T-helper 17 cell (primary cell): ENCODE data around the gene TIMM23. TPM values are rescaled to one million over a fixed set of nuclear protein-coding genes. Genes with fewer than 3 reads are reported as not detected.

Source experiments
- ATAC-seq: fragments of 150-1000 bp; cut with Tn5 transposase; 2 replicates; pipeline ENCODE4 v1.10.0; 2021; ENCODE audit warnings: mild to moderate bottlenecking, moderate library complexity
- DNase-seq, 3 donors: peaks; one replicate each; pipeline versions ENCODE4 v3.0.0 to v3.0.0-alpha.2; 2020 to 2021
- H3K9me3 ChIP-seq: one replicate; pipeline ENCODE4 v1.7.0; 2013; ENCODE audit warnings: low read length, mild to moderate bottlenecking; ENCODE audit not compliant: control insufficient read depth, poor library complexity, severe bottlenecking
- H3K27ac Mint-ChIP-seq: one replicate; pipeline ENCODE4 v1.8.0; 2022; ENCODE audit warnings: mild to moderate bottlenecking, moderate library complexity, mixed read lengths
- H3K27me3 Mint-ChIP-seq: one replicate; pipeline ENCODE4 v1.8.0; 2022; ENCODE audit warnings: mixed read lengths
- H3K36me3 Mint-ChIP-seq: one replicate; pipeline ENCODE4 v1.8.0; 2022; ENCODE audit warnings: low read depth, mixed read lengths
- H3K4me1 Mint-ChIP-seq: one replicate; pipeline ENCODE4 v1.8.0; 2022; ENCODE audit warnings: mild to moderate bottlenecking, mixed read lengths
- H3K4me3 Mint-ChIP-seq: one replicate; pipeline ENCODE4 v1.8.0; 2022; ENCODE audit warnings: mild to moderate bottlenecking, moderate library complexity, mixed read lengths
- total RNA-seq, 4 donors: library from RNA in 2 of 4; stranded (reverse) in 2 of 4; gene quantifications; one replicate each; pipeline ENCODE4 v1.2.3 and lab custom pipeline; 2022 to 2026

Gene TIMM23
- total RNA-seq, 2 donors from 2014 or later: 23.8 to 33.0 TPM

DNA sequence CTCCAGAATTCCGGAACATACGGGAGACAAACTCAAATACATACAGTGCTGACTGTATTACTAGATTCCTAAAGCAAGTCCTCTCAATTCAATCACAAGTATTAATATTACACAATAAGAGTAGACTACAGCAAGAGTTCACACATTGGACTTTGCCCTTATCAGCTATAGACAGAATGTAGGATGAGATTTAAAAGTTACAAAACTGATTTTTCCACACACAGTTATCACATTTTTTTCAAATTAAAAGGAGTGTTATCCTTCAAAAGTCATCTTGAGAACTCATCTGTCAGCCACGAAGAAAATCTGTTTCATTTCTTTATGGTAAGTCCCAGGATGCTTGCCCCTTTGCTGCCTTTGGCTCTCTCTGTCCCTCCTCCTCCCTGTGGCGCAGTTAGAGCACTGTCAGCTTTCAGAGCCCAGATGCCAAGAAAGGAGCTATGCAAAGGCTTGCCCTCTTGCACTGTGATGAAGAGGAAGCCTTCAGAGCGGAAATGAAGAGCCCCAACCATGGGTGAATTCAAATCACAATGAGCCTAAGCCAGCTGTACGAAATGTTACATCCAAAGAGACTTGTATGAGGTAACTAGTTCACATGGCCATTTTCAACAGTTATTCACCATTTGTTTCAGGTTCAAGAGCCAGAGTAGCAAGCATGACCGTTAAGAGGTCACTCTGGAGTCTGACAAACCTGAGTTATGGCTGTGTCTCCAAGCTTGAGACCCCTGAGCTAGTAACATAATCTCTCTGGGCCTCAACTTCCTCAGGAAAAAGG is 47.5 kb downstream of the TIMM23 start:
- Mint-ChIP-seq H3K4me3 (peak overlapping the region; percentile 43), H3K36me3 (no peaks in the 10 kb centered on the region), H3K27ac (peak overlapping the region; percentile 78), H3K27me3 (no peaks in the 10 kb centered on the region), H3K4me1 (peaks cover 36% of the 10 kb centered on the region)
- H3K9me3 ChIP-seq: no peaks in the 10 kb centered on the region
- no peak for ATAC-seq
- DNase-seq: no peak

DNA sequence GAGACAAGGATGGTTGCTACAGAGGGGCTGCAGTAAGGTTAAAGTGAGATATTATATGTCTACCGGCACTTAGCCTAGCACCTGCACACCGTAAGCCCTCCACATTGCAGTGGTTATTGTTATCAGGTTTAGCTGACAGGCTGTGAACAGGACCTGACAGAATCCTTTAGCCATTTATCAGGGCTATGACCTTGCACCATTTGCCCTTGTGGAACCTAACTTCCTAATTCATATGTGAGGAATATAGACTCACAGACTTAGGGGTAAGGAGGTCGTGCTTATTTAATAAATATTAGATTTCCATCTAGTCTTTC is 48.0 kb downstream of the TIMM23 start:
- no peaks in the 10 kb centered on the region for H3K36me3 Mint-ChIP-seq
- DNase-seq (no peak), ATAC-seq (no peak)
- H3K27me3 Mint-ChIP-seq: no peaks in the 10 kb centered on the region
- no peak overlapping the region for H3K4me3 Mint-ChIP-seq
- H3K4me1 Mint-ChIP-seq: peaks cover 38% of the 10 kb centered on the region
- peak overlapping the region; percentile 78 for H3K27ac Mint-ChIP-seq
- H3K9me3 ChIP-seq: no peaks in the 10 kb centered on the region

DNA sequence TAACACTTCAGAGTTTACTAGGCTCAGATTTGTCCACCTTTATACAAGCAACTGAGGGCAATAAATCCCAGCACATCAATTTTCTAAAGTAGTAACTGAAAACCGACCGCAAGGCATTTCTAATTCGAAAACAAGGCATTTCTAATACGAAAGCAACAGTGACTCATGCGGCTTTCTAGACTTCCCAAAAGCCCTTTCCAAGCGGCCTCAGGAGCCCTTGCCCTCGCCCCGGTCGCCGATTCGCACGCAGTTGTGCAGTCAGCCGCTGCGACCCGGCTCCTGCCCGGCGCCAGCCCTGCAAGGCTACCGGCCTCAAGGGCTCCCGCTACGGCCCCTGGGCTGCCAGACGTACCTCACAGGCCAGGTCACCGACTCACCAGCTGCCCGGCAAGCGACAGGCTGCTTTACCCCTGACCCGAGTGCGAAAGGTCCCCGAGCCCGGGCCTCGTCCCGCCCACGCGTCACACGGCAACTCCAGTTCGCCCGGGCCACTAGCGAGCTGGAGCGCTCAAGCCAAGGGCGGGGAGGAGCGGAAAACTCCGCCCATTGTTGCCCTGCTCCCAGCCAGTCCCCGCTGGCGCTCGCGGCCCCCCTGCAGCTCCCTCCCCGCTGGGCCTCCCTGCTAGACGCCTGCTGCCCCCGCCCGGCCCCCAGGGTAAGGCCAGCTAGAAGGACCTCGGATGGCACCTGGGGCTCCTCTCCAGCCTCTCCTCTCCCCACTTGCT is 50.9 kb downstream of the TIMM23 start:
- H3K4me1 Mint-ChIP-seq: peaks cover 45% of the 10 kb centered on the region
- no peaks in the 10 kb centered on the region for H3K9me3 ChIP-seq
- peak; percentile 64 to 79 (median 77) for DNase-seq
- peak; percentile 98 for ATAC-seq
- H3K4me3 Mint-ChIP-seq: peak overlapping the region; percentile 91
- H3K27me3 Mint-ChIP-seq: no peaks in the 10 kb centered on the region
- no peaks in the 10 kb centered on the region for H3K36me3 Mint-ChIP-seq
- peak overlapping the region; percentile 60 for H3K27ac Mint-ChIP-seq

DNA sequence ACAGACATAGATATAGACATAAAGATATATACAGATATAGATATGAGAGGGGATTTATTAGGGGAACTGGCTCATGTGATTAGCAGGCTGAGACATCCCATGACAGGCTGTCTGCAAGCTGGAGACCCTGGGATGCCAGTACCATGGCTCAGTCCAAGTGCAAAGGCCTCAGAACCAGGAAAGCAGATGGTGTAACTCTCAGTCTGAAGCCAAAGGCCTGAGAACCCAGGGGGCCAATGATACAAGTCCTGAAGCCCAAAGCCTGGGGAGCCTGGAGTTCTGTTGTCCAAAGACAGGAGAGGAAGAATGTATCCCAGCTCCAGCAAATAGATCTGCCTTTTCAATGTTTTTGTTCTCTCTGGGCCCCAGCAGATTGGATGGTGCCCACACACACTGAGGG is 52.7 kb downstream of the TIMM23 start:
- DNase-seq (no peak), ATAC-seq (no peak)
- H3K9me3 ChIP-seq: no peaks in the 10 kb centered on the region
- no peaks in the 10 kb centered on the region for H3K27me3 Mint-ChIP-seq
- no peak overlapping the region for H3K4me3 Mint-ChIP-seq
- peaks cover 51% of the 10 kb centered on the region for H3K4me1 Mint-ChIP-seq
- H3K27ac Mint-ChIP-seq: peak overlapping the region; percentile 60
- H3K36me3 Mint-ChIP-seq: no peaks in the 10 kb centered on the region

DNA sequence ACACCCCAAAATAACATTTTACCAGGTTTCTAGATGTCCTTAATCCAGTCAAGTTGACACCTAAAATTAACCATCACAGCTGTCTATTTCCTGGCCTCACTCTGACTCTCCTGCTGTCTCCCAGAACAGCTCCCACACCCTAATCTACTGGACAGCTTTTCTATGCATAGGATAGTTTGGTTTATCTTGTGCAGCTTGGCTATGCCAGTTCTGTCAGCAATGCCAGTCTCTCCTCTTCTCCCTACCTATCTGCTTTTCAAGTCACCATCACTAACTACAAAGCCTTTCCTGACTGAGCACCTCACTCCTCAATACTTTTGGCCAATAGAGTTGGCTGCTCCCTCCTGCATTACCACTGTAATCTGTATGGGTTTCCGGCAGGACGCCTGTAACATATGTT is 53.1 kb downstream of the TIMM23 start:
- no peaks in the 10 kb centered on the region for H3K36me3 Mint-ChIP-seq
- DNase-seq (no peak), ATAC-seq (no peak)
- H3K27ac Mint-ChIP-seq: peak overlapping the region; percentile 60
- peaks cover 50% of the 10 kb centered on the region for H3K4me1 Mint-ChIP-seq
- H3K9me3 ChIP-seq: no peaks in the 10 kb centered on the region
- H3K27me3 Mint-ChIP-seq: no peaks in the 10 kb centered on the region
- H3K4me3 Mint-ChIP-seq: peak overlapping the region; percentile 56

DNA sequence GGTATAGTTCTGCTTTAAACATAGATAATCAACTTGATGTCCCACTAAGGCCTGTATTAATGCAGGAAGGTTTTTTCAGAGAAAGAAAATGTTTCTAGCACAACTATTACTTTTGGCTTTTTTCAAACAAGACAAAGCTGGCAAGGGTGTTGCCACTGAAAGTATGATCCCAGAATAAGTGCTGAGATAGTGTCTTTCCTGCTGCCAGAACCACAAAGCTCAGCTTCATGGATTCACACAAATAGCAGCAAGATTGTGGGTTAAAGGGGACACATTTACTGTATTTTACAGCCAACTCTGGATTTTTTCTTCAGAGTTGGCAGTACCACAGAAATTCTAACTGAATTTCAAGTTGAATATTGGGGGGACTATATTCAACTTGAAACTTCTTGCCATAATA is 53.8 kb downstream of the TIMM23 start:
- Mint-ChIP-seq H3K27me3 (no peaks in the 10 kb centered on the region), H3K27ac (peak overlapping the region; percentile 60), H3K36me3 (no peaks in the 10 kb centered on the region), H3K4me3 (no peak overlapping the region), H3K4me1 (peaks cover 53% of the 10 kb centered on the region)
- no peak for ATAC-seq
- no peaks in the 10 kb centered on the region for H3K9me3 ChIP-seq
- no peak for DNase-seq

DNA sequence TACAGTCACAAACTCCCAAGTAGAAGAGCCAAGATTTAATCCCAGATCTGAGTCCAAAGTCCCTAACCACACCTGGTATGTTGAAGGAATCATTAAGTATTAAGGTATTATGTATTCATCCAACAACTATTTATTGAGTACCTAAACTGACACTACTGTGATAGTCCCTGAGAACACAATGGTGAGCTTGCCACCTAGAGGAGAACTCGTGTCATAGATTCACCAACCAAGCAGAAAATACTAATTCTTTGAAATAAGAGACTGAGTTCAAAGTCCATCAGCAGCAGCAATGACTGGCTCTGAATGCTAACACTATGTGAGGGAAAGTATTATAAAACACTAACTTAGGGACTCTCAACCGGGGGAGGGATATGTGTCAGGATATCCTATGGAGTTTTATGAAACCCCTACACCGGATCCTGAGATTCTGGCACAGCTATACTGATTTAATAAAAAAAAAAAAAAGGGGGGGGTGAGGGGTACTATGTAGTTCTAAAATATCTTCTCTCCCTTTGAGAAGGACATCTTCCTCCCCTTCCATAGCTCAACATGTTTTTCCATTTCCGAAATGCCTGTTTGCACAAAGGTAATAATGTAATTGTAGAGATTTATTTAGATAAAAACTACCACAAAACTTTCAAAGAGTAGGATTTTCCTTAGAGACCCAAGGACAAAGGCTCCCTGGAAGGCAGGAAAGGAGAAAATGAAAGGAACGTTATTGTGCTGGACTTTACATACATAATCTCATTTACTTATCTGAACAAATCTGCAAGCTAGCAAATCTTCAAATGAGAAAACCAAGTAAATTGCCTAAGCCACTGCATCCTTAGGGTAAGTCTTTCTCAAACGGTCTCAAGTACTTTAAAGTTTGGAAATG is 56.5 kb downstream of the TIMM23 start:
- H3K36me3 Mint-ChIP-seq: no peaks in the 10 kb centered on the region
- ATAC-seq (peak; percentile 44), DNase-seq (no peak)
- peak overlapping the region; percentile 98 for H3K4me3 Mint-ChIP-seq
- peak overlapping the region; percentile 93 for H3K27ac Mint-ChIP-seq
- no peaks in the 10 kb centered on the region for H3K9me3 ChIP-seq
- H3K4me1 Mint-ChIP-seq: peaks cover 48% of the 10 kb centered on the region
- no peaks in the 10 kb centered on the region for H3K27me3 Mint-ChIP-seq

DNA sequence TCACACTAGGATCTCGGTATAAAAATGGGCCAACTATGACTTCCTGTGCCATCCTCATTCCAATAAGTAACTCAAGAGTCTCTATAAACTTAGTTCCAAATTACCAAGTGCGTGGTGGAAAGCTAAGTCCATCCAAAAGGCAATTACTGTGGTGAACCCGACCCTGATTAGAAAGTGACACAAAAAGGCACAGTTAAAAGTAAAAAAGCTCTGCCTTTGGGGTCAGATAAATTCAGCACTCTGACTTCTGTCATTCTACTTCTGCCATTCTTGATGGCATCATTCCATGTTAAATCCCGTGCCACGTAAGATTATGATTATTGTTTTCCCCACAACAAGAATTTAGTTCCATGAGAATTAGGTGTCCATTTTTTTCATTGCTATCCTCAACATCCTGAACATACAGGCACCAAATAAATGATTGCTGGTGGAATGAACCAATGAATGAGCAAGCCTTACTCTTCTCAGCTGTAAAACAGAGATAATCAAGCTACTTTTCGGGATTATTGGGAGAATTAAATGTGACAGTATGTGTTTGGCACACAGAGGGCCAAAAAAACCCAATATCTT is 57.3 kb downstream of the TIMM23 start:
- DNase-seq (no peak), ATAC-seq (no peak)
- Mint-ChIP-seq H3K27ac (peak overlapping the region; percentile 93), H3K27me3 (no peaks in the 10 kb centered on the region), H3K4me3 (peak overlapping the region; percentile 98), H3K4me1 (peaks cover 42% of the 10 kb centered on the region), H3K36me3 (no peaks in the 10 kb centered on the region)
- no peaks in the 10 kb centered on the region for H3K9me3 ChIP-seq

DNA sequence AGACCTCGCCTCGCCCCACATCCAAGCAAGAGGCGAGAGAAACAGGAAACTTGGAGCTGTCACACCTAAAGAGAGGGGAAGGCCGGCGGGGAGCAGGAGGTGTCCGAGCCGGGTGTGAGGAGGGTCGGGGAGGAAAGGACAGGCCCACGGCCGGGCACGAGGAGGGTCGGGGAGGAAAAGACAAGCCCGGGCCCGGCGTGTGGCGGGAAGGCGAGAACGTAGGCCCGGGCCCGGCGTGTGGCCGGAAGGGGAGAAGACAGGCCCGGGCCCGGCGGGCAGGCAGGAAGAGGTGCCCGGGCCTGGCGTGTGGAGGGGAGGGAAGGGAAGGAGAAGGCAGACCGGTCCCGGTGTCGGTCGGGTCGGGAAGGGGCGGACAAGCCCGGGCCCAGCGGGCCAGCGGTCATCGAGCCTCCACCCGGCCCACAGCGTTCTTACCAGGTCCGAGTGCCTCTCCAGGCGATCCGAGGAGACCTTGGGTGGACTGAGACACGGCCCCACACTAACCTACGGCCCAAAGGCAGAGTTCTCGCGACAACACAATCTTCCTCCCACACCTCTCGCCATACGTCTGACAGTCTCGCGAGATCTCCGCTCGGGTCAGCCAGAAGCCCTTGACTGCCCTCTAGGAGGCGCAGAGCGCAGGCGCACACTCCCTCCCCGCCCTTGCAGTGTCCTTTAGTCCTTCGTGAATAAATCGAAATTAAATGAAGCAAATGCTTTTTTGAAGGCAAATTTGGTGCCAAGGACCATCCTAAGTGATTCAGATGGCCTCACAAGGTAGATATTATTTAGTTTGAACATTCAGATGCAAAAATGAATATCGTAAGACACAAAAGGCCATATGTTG is 58.0 kb downstream of the TIMM23 start, which contains the start of gene NCOA4:
Gene NCOA4 (minus strand): TSS at position 533 of the 847 bp plus-strand sequence. CDS start 13,943 bp downstream, outside the sequence.
- H3K4me3 Mint-ChIP-seq: peak within 1 kb of the TSS; percentile 98

DNA sequence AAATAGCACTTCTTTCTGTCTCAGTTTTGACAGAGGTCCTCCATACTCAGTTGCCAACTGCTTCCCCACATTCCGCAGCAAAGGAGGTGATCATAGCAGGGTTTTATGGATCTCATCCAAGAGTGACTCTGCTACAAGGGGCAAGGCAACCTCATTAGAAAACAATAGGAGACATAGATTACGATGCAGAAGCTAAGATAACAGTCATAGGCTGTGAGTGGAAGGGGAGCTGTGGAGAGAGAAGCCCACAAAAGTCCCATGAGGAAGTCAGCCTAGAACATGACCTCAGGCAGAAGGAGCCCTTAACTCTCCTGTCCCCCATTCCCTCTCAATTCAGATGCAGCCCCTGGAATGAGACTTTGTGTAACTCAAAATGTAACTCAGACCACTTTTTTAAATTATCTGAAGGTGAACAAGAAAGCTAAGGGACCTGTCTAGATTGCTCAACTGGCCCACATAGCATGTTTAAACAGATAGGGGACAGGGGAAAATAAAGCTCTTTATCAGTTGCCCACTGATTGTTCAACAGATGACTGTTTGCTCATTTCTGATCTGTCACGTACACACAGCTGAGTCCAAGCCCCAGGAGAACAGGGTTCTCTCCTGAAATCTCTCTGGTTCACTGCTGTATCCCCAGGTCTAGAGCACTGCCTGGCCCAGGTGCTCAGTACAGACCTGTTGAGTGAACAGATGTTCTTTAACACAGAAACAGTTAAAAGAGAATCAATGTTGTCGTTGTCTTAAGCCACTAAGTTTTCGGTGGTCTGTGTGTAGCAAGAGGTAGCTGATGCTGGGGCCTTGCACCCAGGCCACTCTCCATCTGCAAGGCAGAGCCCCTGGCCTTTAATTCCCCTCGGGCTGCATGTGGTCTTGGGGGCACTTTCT is 59.6 kb downstream of the TIMM23 start:
- Mint-ChIP-seq H3K27ac (peak overlapping the region; percentile 66), H3K4me1 (peaks cover 31% of the 10 kb centered on the region), H3K36me3 (no peaks in the 10 kb centered on the region), H3K4me3 (no peak overlapping the region), H3K27me3 (peaks cover 11% of the 10 kb centered on the region)
- no peak for DNase-seq
- ATAC-seq: no peak
- H3K9me3 ChIP-seq: no peaks in the 10 kb centered on the region

More for the DNA sequence above, 58.0 kb downstream of the TIMM23 start, which contains the start of gene NCOA4:
- Mint-ChIP-seq H3K4me1 (peaks cover 38% of the 10 kb centered on the region), H3K27me3 (peaks cover 3% of the 10 kb centered on the region), H3K27ac (peak within 1 kb of the TSS; percentile 93), H3K36me3 (no peaks in the 10 kb centered on the region)
- DNase-seq (peak; percentile 90 to 92 (median 91)), ATAC-seq (peak; percentile 97)
- no peaks in the 10 kb centered on the region for H3K9me3 ChIP-seq

DNA sequence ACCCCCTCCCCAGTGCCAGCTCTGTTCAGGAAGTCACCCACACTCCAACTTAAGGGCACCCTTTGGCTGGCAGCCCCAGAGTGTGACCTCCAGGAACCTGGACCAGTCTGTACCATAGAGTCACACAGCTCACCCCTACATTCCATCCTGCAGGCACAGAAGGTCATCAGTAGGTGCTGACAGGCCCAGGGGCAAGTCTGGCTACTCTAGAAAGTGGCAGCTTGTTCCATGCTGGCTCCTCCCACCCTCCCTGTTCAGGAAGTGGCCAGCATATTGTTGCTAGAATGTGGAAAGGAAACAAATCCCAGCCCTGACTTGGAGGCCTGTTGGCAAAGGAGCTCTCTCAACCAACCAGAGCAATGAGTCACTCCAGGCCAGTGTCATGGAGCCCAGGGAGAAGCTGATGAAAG is 61.3 kb downstream of the TIMM23 start:
- H3K9me3 ChIP-seq: no peaks in the 10 kb centered on the region
- Mint-ChIP-seq H3K4me3 (no peak overlapping the region), H3K27ac (no peak overlapping the region), H3K36me3 (no peaks in the 10 kb centered on the region), H3K27me3 (peaks cover 24% of the 10 kb centered on the region), H3K4me1 (peaks cover 18% of the 10 kb centered on the region)
- ATAC-seq: no peak
- DNase-seq: no peak
